Measurements from ENCODE around the gene ACSM6. TPM values are rescaled to one million over a fixed set of nuclear protein-coding genes. Genes with fewer than 3 reads are reported as not detected.
"Not testable (repeated sequence)": the region's sequence is repeated elsewhere in the genome, so short reads cannot be mapped to it uniquely, and the experiment has no call there.

The ACSM6 gene
- total RNA-seq, 1 experiment from 2014 or later = not detected

- no peak for TF ChIP-seq CTCF (IDR thresholded peaks at IDR 0.05; ENCODE audit: unreplicated experiment)
- H3K27ac Mint-ChIP-seq (ENCODE audit: unreplicated experiment) = no peak overlapping the region
- no peaks in the 10 kb centered on the region for H3K36me3 Mint-ChIP-seq (ENCODE audit: insufficient read depth, unreplicated experiment)
- no peaks in the 10 kb centered on the region for H3K27me3 Mint-ChIP-seq (ENCODE audit: unreplicated experiment)
- CTCF ChIA-PET = interaction anchor here (0.6 kb wide), 1 partner anchor 319 kb away, joined by 6 read pairs; no protein-coding TSS in a partner anchor
- no TSS peak for BruUV-seq (replicated peaks)
- H3K4me1 Mint-ChIP-seq (ENCODE audit: low read depth, unreplicated experiment) = no peaks in the 10 kb centered on the region
- H3K4me3 Mint-ChIP-seq (ENCODE audit: low read depth, unreplicated experiment) = no peak overlapping the region
- DNase-seq = no peak
- intact Hi-C loops (cut with micrococcal nuclease; ENCODE audit: unreplicated experiment) = no loop called here
- H3K9me3 Mint-ChIP-seq (ENCODE audit: low read depth, unreplicated experiment) = no peaks in the 10 kb centered on the region
These were observed 41.6 kb downstream of the ACSM6 start for GRCh38 chr10:95235676-95236067.

GRCh38 chr10:95236068-95236903, 42.2 kb downstream of the ACSM6 start:
- BruUV-seq (replicated peaks) = no TSS peak

GRCh38 chr10:95237376-95238170, 43.5 kb downstream of the ACSM6 start:
- intact Hi-C loops (cut with micrococcal nuclease; ENCODE audit: unreplicated experiment) = no loop called here
- Mint-ChIP-seq H3K4me1 (ENCODE audit: low read depth, unreplicated experiment) (no peaks in the 10 kb centered on the region), H3K27me3 (ENCODE audit: unreplicated experiment) (no peaks in the 10 kb centered on the region), H3K27ac (ENCODE audit: unreplicated experiment) (no peak overlapping the region), H3K9me3 (ENCODE audit: low read depth, unreplicated experiment) (no peaks in the 10 kb centered on the region), H3K36me3 (ENCODE audit: insufficient read depth, unreplicated experiment) (no peaks in the 10 kb centered on the region), H3K4me3 (ENCODE audit: low read depth, unreplicated experiment) (no peak overlapping the region)
- TSS peak; percentile 82 for BruUV-seq (replicated peaks)
- TF ChIP-seq CTCF (IDR thresholded peaks at IDR 0.05; ENCODE audit: unreplicated experiment) = no peak
- DNase-seq = no peak
- CTCF ChIA-PET = interaction anchor here (0.6 kb wide), 1 partner anchor 566 kb away, joined by 3 read pairs; no protein-coding TSS in a partner anchor

More at GRCh38 chr10:95236068-95236903, 42.2 kb downstream of the ACSM6 start:
- H3K4me3 Mint-ChIP-seq (ENCODE audit: low read depth, unreplicated experiment) = no peak overlapping the region
- no peak overlapping the region for H3K27ac Mint-ChIP-seq (ENCODE audit: unreplicated experiment)
- H3K27me3 Mint-ChIP-seq (ENCODE audit: unreplicated experiment) = no peaks in the 10 kb centered on the region
- H3K4me1 Mint-ChIP-seq (ENCODE audit: low read depth, unreplicated experiment) = no peaks in the 10 kb centered on the region
- no peaks in the 10 kb centered on the region for H3K36me3 Mint-ChIP-seq (ENCODE audit: insufficient read depth, unreplicated experiment)
- CTCF ChIA-PET = interaction anchor here (0.6 kb wide), 2 partner anchors 138 to 320 kb away, joined by 4 to 6 read pairs; no protein-coding TSS in a partner anchor
- intact Hi-C loops (cut with micrococcal nuclease; ENCODE audit: unreplicated experiment) = no loop called here
- TF ChIP-seq CTCF (IDR thresholded peaks at IDR 0.05; ENCODE audit: unreplicated experiment) = no peak
- DNase-seq = no peak
- no peaks in the 10 kb centered on the region for H3K9me3 Mint-ChIP-seq (ENCODE audit: low read depth, unreplicated experiment)

DNA sequence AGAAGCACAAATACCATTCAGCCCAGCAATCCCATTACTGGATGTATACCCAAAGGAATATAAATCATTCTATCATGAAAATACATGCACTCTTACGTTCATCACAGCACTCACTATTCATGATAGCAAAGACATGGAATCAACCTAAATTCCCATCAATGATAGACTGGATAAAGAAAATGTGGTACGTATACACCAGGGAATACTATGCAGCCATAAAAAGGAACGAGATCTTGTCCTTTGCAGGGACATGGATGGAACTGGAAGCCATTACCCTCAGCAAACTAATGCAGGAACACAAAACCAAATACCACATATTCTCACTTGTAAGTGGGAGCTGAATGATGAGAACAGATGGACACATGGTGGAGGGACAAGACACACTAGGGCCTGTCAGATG, 46.1 kb downstream of the ACSM6 start:
- H3K27ac Mint-ChIP-seq (ENCODE audit: unreplicated experiment); H3K27me3 Mint-ChIP-seq (ENCODE audit: unreplicated experiment); H3K4me1 Mint-ChIP-seq (ENCODE audit: low read depth, unreplicated experiment); BruUV-seq (replicated peaks); H3K4me3 Mint-ChIP-seq (ENCODE audit: low read depth, unreplicated experiment); CTCF ChIA-PET; H3K9me3 Mint-ChIP-seq (ENCODE audit: low read depth, unreplicated experiment); DNase-seq; H3K36me3 Mint-ChIP-seq (ENCODE audit: insufficient read depth, unreplicated experiment): not testable (repeated sequence)
- intact Hi-C loops (cut with micrococcal nuclease; ENCODE audit: unreplicated experiment) = loop anchor here (10.0 kb wide), 1 partner anchor 105 kb away; no protein-coding TSS in a partner anchor

Data from Calu3 (cell line).